Neural crest cell (in vitro differentiated cells): ENCODE data around the gene RELA. TPM values are rescaled to one million over a fixed set of nuclear protein-coding genes. Genes with fewer than 3 reads are reported as not detected.
A peak's percentile ranks its signal among the peaks of the same experiment; 100 is the strongest.
"Not testable (repeated sequence)": the region's sequence is repeated elsewhere in the genome, so short reads cannot be mapped to it uniquely, and the experiment has no call there.

ENCODE experiments used
- DNase-seq: peaks from one replicate; pipeline ENCODE4 v3.0.0; 2021; ENCODE audit warnings: low read depth, mixed read lengths, low spot score
- H3K27ac Mint-ChIP-seq: one replicate; pipeline ENCODE4 v1.8.0; 2021; ENCODE audit warnings: mild to moderate bottlenecking, mixed read lengths; ENCODE audit not compliant: unreplicated experiment
- H3K27me3 Mint-ChIP-seq: 2 replicates; pipeline ENCODE4 v1.8.0; 2021; ENCODE audit warnings: low read depth, mild to moderate bottlenecking, mixed read lengths
- H3K36me3 Mint-ChIP-seq: 2 replicates; pipeline ENCODE4 v1.8.0; 2021; ENCODE audit warnings: low read depth, mild to moderate bottlenecking, mixed read lengths
- H3K4me1 Mint-ChIP-seq: 2 replicates; pipeline ENCODE4 v1.8.0; 2021; ENCODE audit warnings: mixed read lengths
- H3K4me3 Mint-ChIP-seq: one replicate; pipeline ENCODE4 v1.8.0; 2021; ENCODE audit warnings: mild to moderate bottlenecking, mixed read lengths
- H3K9me3 Mint-ChIP-seq: 2 replicates; pipeline ENCODE4 v1.8.0; 2021; ENCODE audit warnings: mixed read lengths
- CTCF ChIP-seq: fragments of 200-600 bp; sonication (generic); conservative IDR thresholded peaks from 2 replicates; pipeline ENCODE4 v1.5.0; 2021; ENCODE audit warnings: antibody characterized with exemption, mild to moderate bottlenecking
- total RNA-seq: library from RNA; stranded (reverse); gene quantifications from 2 replicates; pipeline ENCODE4 v1.2.1, GENCODE V29; 2021

The RELA gene
- total RNA-seq, 1 donor from 2014 or later: 53.7 TPM

GRCh38 chr11:65661599-65662246 is 993 bp downstream of the RELA start:
- Mint-ChIP-seq H3K36me3 (peaks cover 12% of the 10 kb centered on the region), H3K27me3 (no peaks in the 10 kb centered on the region), H3K4me3 (peak overlapping the region; percentile 88), H3K9me3 (no peaks in the 10 kb centered on the region), H3K27ac (no peak overlapping the region), H3K4me1 (peaks cover 6% of the 10 kb centered on the region)
- no peak for DNase-seq
- TF ChIP-seq CTCF: no peak

GRCh38 chr11:65660908-65661307 is 1.8 kb downstream of the RELA start:
- Mint-ChIP-seq H3K4me3 (peak overlapping the region; percentile 88), H3K36me3 (peaks cover 16% of the 10 kb centered on the region)
- H3K9me3 Mint-ChIP-seq, H3K27me3 Mint-ChIP-seq, H3K27ac Mint-ChIP-seq, DNase-seq, H3K4me1 Mint-ChIP-seq: not testable (repeated sequence)

- Mint-ChIP-seq H3K36me3 (peaks cover 18% of the 10 kb centered on the region), H3K4me1 (peaks cover 6% of the 10 kb centered on the region)
These were observed 2.7 kb downstream of the RELA start for GRCh38 chr11:65660038-65660437.

GRCh38 chr11:65658174-65659021 is 4.3 kb downstream of the RELA start:
- Mint-ChIP-seq H3K9me3 (no peaks in the 10 kb centered on the region), H3K27ac (no peak overlapping the region), H3K4me3 (peak overlapping the region; percentile 76), H3K4me1 (peaks cover 5% of the 10 kb centered on the region), H3K36me3 (peaks cover 20% of the 10 kb centered on the region), H3K27me3 (no peaks in the 10 kb centered on the region)
- DNase-seq: no peak
- no peak for TF ChIP-seq CTCF

More at GRCh38 chr11:65660038-65660437, 2.7 kb downstream of the RELA start:
- H3K27ac Mint-ChIP-seq: peak overlapping the region; percentile 50
- no peak for DNase-seq
- peak overlapping the region; percentile 76 for H3K4me3 Mint-ChIP-seq
- TF ChIP-seq CTCF: no peak
- H3K9me3 Mint-ChIP-seq: no peaks in the 10 kb centered on the region
- H3K27me3 Mint-ChIP-seq: no peaks in the 10 kb centered on the region

GRCh38 chr11:65657426-65657825 is 5.3 kb downstream of the RELA start:
- H3K27me3 Mint-ChIP-seq: peaks cover 2% of the 10 kb centered on the region
- H3K4me1 Mint-ChIP-seq: peaks cover 14% of the 10 kb centered on the region
- TF ChIP-seq CTCF: no peak
- H3K4me3 Mint-ChIP-seq: no peak overlapping the region
- H3K27ac Mint-ChIP-seq: no peak overlapping the region
- no peak for DNase-seq
- H3K9me3 Mint-ChIP-seq: no peaks in the 10 kb centered on the region
- peaks cover 20% of the 10 kb centered on the region for H3K36me3 Mint-ChIP-seq
